Glutamatergic neuron (in vitro differentiated cells): ENCODE results near the gene DOP1B. TPM values are rescaled to one million over a fixed set of nuclear protein-coding genes. Genes with fewer than 3 reads are reported as not detected.
A peak's percentile ranks its signal among the peaks of the same experiment; 100 is the strongest.
"Not testable (repeated sequence)": the region's sequence is repeated elsewhere in the genome, so short reads cannot be mapped to it uniquely, and the experiment has no call there.

Experiments
- DNase-seq: peaks from one replicate; pipeline ENCODE4 v3.0.0; 2022
- H3K27ac Mint-ChIP-seq: one replicate; pipeline ENCODE4 v1.8.0; 2020; ENCODE audit warnings: mild to moderate bottlenecking, mixed read lengths, inconsistent platforms; ENCODE audit not compliant: unreplicated experiment
- H3K27me3 Mint-ChIP-seq: one replicate; pipeline ENCODE4 v1.8.0; 2020; ENCODE audit warnings: mild to moderate bottlenecking, moderate library complexity, mixed read lengths, inconsistent platforms; ENCODE audit not compliant: unreplicated experiment
- H3K36me3 Mint-ChIP-seq: one replicate; pipeline ENCODE4 v1.8.0; 2020; ENCODE audit warnings: mild to moderate bottlenecking, mixed read lengths, inconsistent platforms; ENCODE audit not compliant: unreplicated experiment
- H3K4me1 Mint-ChIP-seq: one replicate; pipeline ENCODE4 v1.8.0; 2020; ENCODE audit warnings: mild to moderate bottlenecking, low read depth, mixed read lengths, inconsistent platforms; ENCODE audit not compliant: unreplicated experiment
- H3K4me3 Mint-ChIP-seq: one replicate; pipeline ENCODE4 v1.8.0; 2020; ENCODE audit warnings: mild to moderate bottlenecking, mixed read lengths, inconsistent platforms; ENCODE audit not compliant: unreplicated experiment
- H3K9me3 Mint-ChIP-seq: one replicate; pipeline ENCODE4 v1.8.0; 2020; ENCODE audit warnings: mild to moderate bottlenecking, moderate library complexity, mixed read lengths, inconsistent platforms; ENCODE audit not compliant: unreplicated experiment
- CTCF ChIP-seq: fragments of 200-600 bp; sonication (generic); IDR thresholded peaks from one replicate; pipeline ENCODE4 v1.5.0; 2021; ENCODE audit not compliant: partially characterized antibody, unreplicated experiment
- total RNA-seq: library from RNA; stranded (reverse); fragmentation: NEBNext Ultra II Directional; extraction: Animal tissue kit (Norgen Biotek cat#: 25700); gene quantifications from one replicate; pipeline ENCODE4 v1.2.1, GENCODE V29; 2021; ENCODE audit not compliant: unreplicated experiment

The DOP1B gene
- total RNA-seq, 1 donor from 2014 or later: 37.8 TPM

DNA sequence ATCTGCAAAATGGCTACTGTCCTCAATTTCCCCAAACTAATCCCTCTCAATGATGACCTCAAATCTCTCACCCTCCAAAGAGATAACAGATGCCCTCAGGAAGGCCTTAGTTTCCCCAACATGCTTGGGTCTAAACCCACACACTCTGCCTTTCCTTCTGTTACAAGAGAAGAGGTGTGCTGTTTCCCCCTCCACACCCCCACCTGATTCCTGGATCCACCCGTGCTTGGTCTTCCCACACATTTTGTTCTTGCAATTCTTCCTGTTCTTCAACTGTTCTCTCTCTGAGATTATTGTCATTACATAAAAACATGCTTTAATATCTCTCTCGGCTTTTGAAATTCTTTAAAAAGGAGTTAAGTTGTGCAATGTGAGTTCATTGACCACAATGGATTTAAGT, 27.4 kb upstream of the DOP1B start:
- H3K36me3 Mint-ChIP-seq: no peaks in the 10 kb centered on the region
- H3K9me3 Mint-ChIP-seq: peaks cover 8% of the 10 kb centered on the region
- no peak for TF ChIP-seq CTCF
- no peak overlapping the region for H3K4me3 Mint-ChIP-seq
- no peak overlapping the region for H3K27ac Mint-ChIP-seq
- H3K27me3 Mint-ChIP-seq: peaks cover 4% of the 10 kb centered on the region
- H3K4me1 Mint-ChIP-seq: no peaks in the 10 kb centered on the region
- no peak for DNase-seq

DNA sequence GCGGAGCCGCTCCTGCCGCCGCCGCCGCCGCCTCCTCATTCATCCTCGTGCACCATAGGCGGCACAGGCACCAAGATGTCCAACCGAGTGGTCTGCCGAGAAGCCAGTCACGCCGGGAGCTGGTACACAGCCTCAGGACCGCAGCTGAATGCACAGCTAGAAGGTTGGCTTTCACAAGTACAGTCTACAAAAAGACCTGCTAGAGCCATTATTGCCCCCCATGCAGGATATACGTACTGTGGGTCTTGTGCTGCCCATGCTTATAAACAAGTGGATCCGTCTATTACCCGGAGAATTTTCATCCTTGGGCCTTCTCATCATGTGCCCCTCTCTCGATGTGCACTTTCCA, 26.2 kb upstream of the DOP1B start:
- not testable (repeated sequence) for DNase-seq
- H3K4me3 Mint-ChIP-seq: peak overlapping the region; percentile 83

DNA sequence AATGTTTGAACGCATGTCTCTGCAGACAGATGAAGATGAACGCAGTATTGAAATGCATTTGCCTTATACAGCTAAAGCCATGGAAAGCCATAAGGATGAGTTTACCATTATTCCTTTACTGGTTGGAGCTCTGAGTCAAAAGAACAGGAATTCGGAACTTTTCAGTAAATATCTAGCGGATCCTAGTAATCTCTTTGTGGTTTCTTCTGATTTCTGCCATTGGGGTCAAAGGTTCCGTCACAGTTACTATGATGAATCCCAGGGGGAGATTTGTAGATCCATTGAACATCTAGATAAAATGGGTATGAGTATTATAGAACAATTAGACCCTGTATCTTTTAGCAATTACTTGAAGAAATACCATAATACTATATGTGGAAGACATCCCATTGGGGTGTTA, 25.8 kb upstream of the DOP1B start:
- not testable (repeated sequence) for H3K36me3 Mint-ChIP-seq, H3K27ac Mint-ChIP-seq, H3K27me3 Mint-ChIP-seq, DNase-seq, H3K9me3 Mint-ChIP-seq, H3K4me1 Mint-ChIP-seq
- H3K4me3 Mint-ChIP-seq: peak overlapping the region; percentile 83

More for the DNA sequence above, 26.2 kb upstream of the DOP1B start:
- not testable (repeated sequence) for H3K36me3 Mint-ChIP-seq, H3K27me3 Mint-ChIP-seq, H3K4me1 Mint-ChIP-seq, H3K9me3 Mint-ChIP-seq, H3K27ac Mint-ChIP-seq

DNA sequence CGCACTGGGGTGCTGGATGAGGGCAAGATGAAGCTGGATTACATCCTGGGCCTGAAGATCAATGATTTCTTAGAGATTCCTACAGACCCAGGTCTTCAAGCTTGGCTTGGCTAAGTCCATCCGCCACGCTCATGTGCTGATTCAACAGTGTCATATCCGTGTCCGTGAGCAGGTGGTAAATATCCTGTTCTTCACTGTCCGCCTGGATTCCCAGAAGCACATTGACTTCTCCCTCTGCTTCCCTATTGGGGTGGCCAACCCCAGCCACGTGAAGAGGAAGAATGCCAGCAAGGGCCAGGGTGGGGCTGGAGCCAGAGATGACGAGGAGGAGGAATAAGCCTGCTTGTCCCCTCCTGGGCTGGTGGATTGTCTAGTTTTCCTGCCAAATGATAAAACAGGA, 23.9 kb upstream of the DOP1B start:
- Mint-ChIP-seq H3K4me1 (no peaks in the 10 kb centered on the region), H3K27ac (no peak overlapping the region), H3K36me3 (no peaks in the 10 kb centered on the region), H3K9me3 (peaks cover 5% of the 10 kb centered on the region), H3K27me3 (peaks cover 10% of the 10 kb centered on the region), H3K4me3 (no peak overlapping the region)
- TF ChIP-seq CTCF: no peak
- no peak for DNase-seq

GRCh38 chr21:36134803-36135390, 21.7 kb upstream of the DOP1B start, which contains the start of gene CBR3:
TSS of gene CBR3 (plus strand) at chr21:36135079. CDS start at chr21:36135193, 114 bp downstream.
- peak; percentile 49 for DNase-seq
- Mint-ChIP-seq H3K27me3 (peaks cover 10% of the 10 kb centered on the region), H3K36me3 (no peaks in the 10 kb centered on the region), H3K27ac (no peak within 1 kb of the TSS), H3K4me1 (no peaks in the 10 kb centered on the region), H3K4me3 (peak within 1 kb of the TSS; percentile 88), H3K9me3 (peaks cover 5% of the 10 kb centered on the region)
- no peak for TF ChIP-seq CTCF

- H3K4me3 Mint-ChIP-seq: peak overlapping the region; percentile 88
- H3K9me3 Mint-ChIP-seq: peaks cover 5% of the 10 kb centered on the region
- TF ChIP-seq CTCF: no peak
- no peak overlapping the region for H3K27ac Mint-ChIP-seq
- DNase-seq: peak; percentile 48
- H3K4me1 Mint-ChIP-seq: no peaks in the 10 kb centered on the region
- H3K27me3 Mint-ChIP-seq: peaks cover 10% of the 10 kb centered on the region
- no peaks in the 10 kb centered on the region for H3K36me3 Mint-ChIP-seq
Observed at GRCh38 chr21:36135391-36136102, 21.1 kb upstream of the DOP1B start.

DNA sequence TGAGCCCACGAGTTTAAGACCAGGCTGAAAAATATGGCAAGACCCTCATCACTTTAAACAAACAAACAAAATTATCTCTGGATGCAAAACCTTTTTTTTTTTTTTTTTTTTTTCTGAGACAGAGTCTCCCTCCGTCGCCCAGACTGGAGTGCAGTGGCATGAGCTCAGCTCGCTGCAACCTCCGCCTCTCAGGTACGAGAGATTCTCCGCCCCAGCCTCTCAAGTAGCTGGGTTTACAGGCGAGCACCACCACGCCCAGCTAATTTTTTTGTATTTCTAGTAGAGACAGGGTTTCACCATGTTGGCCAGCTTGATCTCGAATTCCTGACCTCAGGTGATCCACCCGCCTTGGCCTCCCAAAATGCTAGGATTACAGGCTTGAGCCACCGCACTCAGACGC, 16.8 kb upstream of the DOP1B start:
- not testable (repeated sequence) for H3K9me3 Mint-ChIP-seq, H3K4me1 Mint-ChIP-seq, DNase-seq, H3K27ac Mint-ChIP-seq, H3K27me3 Mint-ChIP-seq, H3K36me3 Mint-ChIP-seq, H3K4me3 Mint-ChIP-seq
